Activated CD4-positive, alpha-beta memory T cell treated with anti-CD3 and anti-CD28 coated beads for 36 hours (primary cell): Measurements from ENCODE around the gene L1TD1. TPM values are rescaled to one million over a fixed set of nuclear protein-coding genes. Genes with fewer than 3 reads are reported as not detected.

Experiments used
- CTCF ChIA-PET: fragments of 350-600 bp; sonication (Branson Sonifier 250); formaldehyde crosslinking; loops from one replicate; lab custom pipeline; 2021; ENCODE audit warnings: antibody characterized with exemption, inconsistent platforms; lab: Charles Lee
- POLR2A ChIA-PET: fragments of 350-600 bp; sonication (Branson Sonifier 250); formaldehyde crosslinking; loops from one replicate; lab custom pipeline; 2021; ENCODE audit warnings: antibody characterized with exemption; lab: Charles Lee
- DNase-seq: peaks from one replicate; pipeline ENCODE4 v3.0.0-alpha.2; 2020
- H3K27ac Mint-ChIP-seq: one replicate; pipeline ENCODE4 v1.8.0; 2021; ENCODE audit warnings: mixed read lengths
- H3K27me3 Mint-ChIP-seq: one replicate; pipeline ENCODE4 v1.8.0; 2021; ENCODE audit warnings: mixed read lengths
- H3K36me3 Mint-ChIP-seq: one replicate; pipeline ENCODE4 v1.8.0; 2021; ENCODE audit warnings: mixed read lengths
- H3K4me1 Mint-ChIP-seq: one replicate; pipeline ENCODE4 v1.8.0; 2021; ENCODE audit warnings: low read depth, mixed read lengths
- H3K4me3 Mint-ChIP-seq: one replicate; pipeline ENCODE4 v1.8.0; 2021; ENCODE audit warnings: mild to moderate bottlenecking, mixed read lengths
- H3K9me3 Mint-ChIP-seq: one replicate; pipeline ENCODE4 v1.8.0; 2021; ENCODE audit warnings: mixed read lengths
- intact Hi-C: fragments of 100-400 bp; cut with micrococcal nuclease; formaldehyde crosslinking; loops from one replicate; pipeline ENCODE4 v1.15.1; 2023
- total RNA-seq, 2 experiments: library from RNA; stranded (reverse); gene quantifications; one replicate each; pipeline ENCODE4 v1.2.3, GENCODE V29; 2021

Gene L1TD1
- total RNA-seq, 2 experiments from 2014 or later, result not detected

DNA sequence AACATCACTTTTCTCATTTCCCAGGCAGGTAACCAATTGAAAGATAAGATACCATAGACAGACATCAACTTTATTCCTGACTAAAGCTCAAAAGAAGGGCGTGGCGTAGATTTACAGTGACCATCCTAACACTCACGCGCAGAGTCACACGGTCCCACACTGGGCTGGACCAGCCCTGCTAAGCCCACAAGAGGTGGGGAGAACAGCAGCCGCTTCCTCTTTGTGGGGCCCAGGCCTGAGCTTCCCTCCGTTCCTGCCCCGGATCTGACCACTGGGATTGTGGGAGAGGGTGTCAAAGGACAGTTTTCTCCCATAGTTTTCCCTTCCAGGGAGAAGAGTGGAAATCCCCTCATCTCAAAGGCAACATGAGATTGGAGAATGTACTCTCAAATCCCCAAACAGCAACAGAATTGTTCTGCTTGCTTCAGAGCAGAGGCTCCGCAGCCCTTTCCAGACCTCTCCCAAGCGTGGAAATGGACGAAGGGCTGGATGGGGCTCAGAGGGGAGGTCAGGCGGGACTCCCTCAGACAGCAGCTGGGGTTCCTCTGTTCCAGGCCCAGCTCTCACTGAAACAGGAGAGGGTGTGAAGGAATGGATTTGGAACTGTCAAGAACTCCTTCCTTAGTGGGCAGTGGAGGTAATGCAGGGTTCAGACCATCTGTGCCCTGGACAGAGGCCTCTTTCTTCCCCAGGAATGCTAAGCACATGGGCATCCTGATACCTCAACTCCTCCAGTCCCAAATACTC, 33.7 kb downstream of the L1TD1 start:
- Mint-ChIP-seq H3K27ac (no peak overlapping the region), H3K4me1 (no peaks in the 10 kb centered on the region), H3K36me3 (no peaks in the 10 kb centered on the region), H3K4me3 (no peak overlapping the region), H3K27me3 (peaks cover 2% of the 10 kb centered on the region), H3K9me3 (no peaks in the 10 kb centered on the region)
- intact Hi-C loops, result no loop called here
- no peak for DNase-seq
- ChIA-PET CTCF (no interaction called here), POLR2A (no interaction called here)

GRCh38 chr1:62228883-62229187, 34.2 kb downstream of the L1TD1 start:
- Mint-ChIP-seq H3K9me3 (no peaks in the 10 kb centered on the region), H3K4me1 (no peaks in the 10 kb centered on the region), H3K36me3 (no peaks in the 10 kb centered on the region), H3K27me3 (peaks cover 2% of the 10 kb centered on the region), H3K4me3 (no peak overlapping the region), H3K27ac (no peak overlapping the region)
- DNase-seq, result no peak
- ChIA-PET CTCF (no interaction called here), POLR2A (interaction anchor here (0.6 kb wide), 1 partner anchor 822 kb away, joined by 4 read pairs; no protein-coding TSS in a partner anchor)
- intact Hi-C loops, result no loop called here

- no peak for DNase-seq
- CTCF ChIA-PET, result no interaction called here
- H3K4me3 Mint-ChIP-seq, result no peak overlapping the region
- H3K36me3 Mint-ChIP-seq, result no peaks in the 10 kb centered on the region
- no peaks in the 10 kb centered on the region for H3K4me1 Mint-ChIP-seq
- H3K27me3 Mint-ChIP-seq, result peaks cover 2% of the 10 kb centered on the region
- no peaks in the 10 kb centered on the region for H3K9me3 Mint-ChIP-seq
- POLR2A ChIA-PET, result interaction anchor here (0.6 kb wide), 1 partner anchor 822 kb away, joined by 4 read pairs; no protein-coding TSS in a partner anchor
- intact Hi-C loops, result no loop called here
- no peak overlapping the region for H3K27ac Mint-ChIP-seq
These were observed 34.8 kb downstream of the L1TD1 start for GRCh38 chr1:62229468-62229867.

DNA sequence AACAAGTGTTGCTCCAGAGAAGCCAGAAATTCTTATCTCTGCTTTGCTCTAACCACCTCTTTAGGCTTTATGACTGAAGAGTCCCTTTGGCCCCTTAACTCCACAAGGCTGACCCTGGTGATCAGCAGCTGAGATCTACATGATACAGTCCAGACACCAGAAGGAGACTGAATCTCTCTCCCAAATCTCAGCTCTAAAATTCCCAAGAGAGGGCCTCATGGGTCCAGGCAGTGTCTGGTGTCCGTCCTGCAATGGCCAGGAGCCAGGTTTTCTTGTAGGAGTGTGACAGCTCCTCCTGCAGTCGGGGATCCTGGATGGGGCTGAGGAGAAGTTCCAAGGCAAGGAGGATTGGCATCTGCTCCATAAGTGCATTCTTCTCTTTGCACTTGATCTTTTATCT, 35.3 kb downstream of the L1TD1 start:
- Mint-ChIP-seq H3K4me3 (no peak overlapping the region), H3K4me1 (no peaks in the 10 kb centered on the region), H3K27ac (no peak overlapping the region), H3K9me3 (no peaks in the 10 kb centered on the region), H3K36me3 (no peaks in the 10 kb centered on the region), H3K27me3 (peaks cover 2% of the 10 kb centered on the region)
- DNase-seq, result no peak
- POLR2A ChIA-PET, result no interaction called here
- intact Hi-C loops, result no loop called here
- CTCF ChIA-PET, result no interaction called here

DNA sequence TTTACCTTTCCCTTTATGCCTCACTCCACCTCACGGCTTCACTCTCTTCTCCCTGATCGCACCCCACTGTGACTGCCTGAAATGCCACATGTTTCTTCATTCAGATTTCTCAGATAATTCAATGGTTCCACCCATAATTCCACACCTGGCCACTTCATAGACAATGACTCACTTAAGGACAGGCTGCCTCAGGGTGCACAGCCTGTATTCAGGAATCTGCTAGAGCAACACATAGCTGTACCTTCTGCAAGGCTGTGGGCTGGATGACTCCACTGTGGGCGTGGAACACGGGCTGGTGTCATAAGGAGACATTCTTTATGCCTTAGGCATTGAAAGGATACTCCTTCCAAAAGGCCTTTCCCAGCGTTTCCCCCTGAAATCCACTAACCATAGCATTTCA, 36.1 kb downstream of the L1TD1 start:
- intact Hi-C loops, result no loop called here
- no peaks in the 10 kb centered on the region for H3K36me3 Mint-ChIP-seq
- DNase-seq, result no peak
- CTCF ChIA-PET, result no interaction called here
- no peaks in the 10 kb centered on the region for H3K4me1 Mint-ChIP-seq
- POLR2A ChIA-PET, result no interaction called here
- H3K9me3 Mint-ChIP-seq, result no peaks in the 10 kb centered on the region
- H3K27ac Mint-ChIP-seq, result no peak overlapping the region
- H3K4me3 Mint-ChIP-seq, result no peak overlapping the region
- peaks cover 2% of the 10 kb centered on the region for H3K27me3 Mint-ChIP-seq

DNA sequence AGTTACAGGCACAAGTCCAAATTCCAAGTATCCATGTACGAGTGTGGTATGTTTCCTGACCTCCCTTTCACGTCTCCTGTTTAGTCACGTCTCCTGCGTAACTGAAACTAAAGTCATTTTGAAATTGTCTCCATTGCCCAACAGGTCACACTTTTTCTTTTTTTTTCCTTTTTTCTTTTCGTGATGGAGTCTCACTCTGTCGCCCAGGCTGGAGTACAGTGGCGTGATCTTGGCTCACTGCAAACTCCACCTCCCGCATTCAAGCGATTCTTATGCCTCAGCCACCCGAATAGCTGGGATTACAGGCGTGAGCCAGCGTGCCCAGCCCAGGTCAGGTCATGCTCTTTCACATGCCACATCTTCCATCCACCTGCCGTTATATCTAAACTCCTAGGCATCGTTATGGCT, 38.2 kb downstream of the L1TD1 start:
- H3K27ac Mint-ChIP-seq, result no peak overlapping the region
- intact Hi-C loops, result no loop called here
- H3K36me3 Mint-ChIP-seq, result no peaks in the 10 kb centered on the region
- CTCF ChIA-PET, result no interaction called here
- no peaks in the 10 kb centered on the region for H3K4me1 Mint-ChIP-seq
- H3K9me3 Mint-ChIP-seq, result no peaks in the 10 kb centered on the region
- no peak for DNase-seq
- H3K27me3 Mint-ChIP-seq, result peaks cover 2% of the 10 kb centered on the region
- H3K4me3 Mint-ChIP-seq, result no peak overlapping the region
- POLR2A ChIA-PET, result no interaction called here

DNA sequence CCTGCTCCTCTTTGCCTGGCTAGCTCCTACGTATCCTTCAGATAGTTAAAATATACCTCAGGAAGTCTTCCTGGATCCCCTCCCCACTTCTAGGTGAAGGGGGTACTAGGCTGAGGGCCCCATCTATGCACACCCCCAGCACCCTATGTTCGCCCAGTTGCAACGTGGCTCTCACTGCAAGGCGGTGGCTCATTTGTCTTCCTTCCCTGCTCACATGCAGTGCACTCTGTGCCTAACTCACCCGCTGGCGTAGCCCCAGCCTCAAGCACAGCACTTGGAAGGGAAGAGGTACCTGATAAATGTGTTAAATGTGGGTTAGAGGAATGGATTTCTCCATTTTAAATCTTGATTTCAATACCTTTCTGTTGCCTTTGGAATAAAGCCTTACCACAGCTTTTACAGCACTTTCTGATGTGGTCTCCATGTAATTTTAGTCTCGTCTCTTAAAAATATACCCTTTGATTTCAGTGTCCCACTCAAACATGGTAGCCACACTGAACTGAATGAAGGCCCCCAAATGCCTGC, 39.3 kb downstream of the L1TD1 start:
- POLR2A ChIA-PET, result no interaction called here

DNA sequence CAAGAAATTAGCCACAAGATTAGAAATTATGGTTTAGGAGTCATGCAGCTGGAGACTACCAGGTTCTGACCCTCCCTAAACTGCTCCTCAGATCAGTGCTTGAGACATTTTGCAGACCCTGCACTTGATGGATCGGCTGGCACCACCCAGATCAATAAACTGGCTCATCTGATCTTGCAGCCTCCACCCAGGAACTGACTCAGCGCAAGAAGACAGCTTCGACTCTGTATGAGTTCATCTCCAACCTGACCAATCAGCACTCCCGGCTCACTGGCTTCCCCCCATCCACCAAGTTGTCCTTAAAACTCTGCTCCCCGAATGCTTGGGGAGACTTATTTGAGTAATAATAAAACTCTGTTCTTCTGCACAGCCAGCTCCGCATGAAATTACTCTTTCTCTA, 40.0 kb downstream of the L1TD1 start:
- H3K4me3 Mint-ChIP-seq, result no peak overlapping the region
- POLR2A ChIA-PET, result no interaction called here
- H3K27me3 Mint-ChIP-seq, result peaks cover 2% of the 10 kb centered on the region
- H3K36me3 Mint-ChIP-seq, result no peaks in the 10 kb centered on the region
- intact Hi-C loops, result no loop called here
- no peak overlapping the region for H3K27ac Mint-ChIP-seq
- no peak for DNase-seq
- H3K9me3 Mint-ChIP-seq, result no peaks in the 10 kb centered on the region
- no peaks in the 10 kb centered on the region for H3K4me1 Mint-ChIP-seq
- CTCF ChIA-PET, result interaction anchor here (0.6 kb wide), 1 partner anchor 17 kb away, joined by 3 read pairs; no protein-coding TSS in a partner anchor

More for the DNA sequence above, 39.3 kb downstream of the L1TD1 start:
- no peak for DNase-seq
- no peaks in the 10 kb centered on the region for H3K36me3 Mint-ChIP-seq
- CTCF ChIA-PET, result no interaction called here
- no peak overlapping the region for H3K27ac Mint-ChIP-seq
- H3K4me1 Mint-ChIP-seq, result no peaks in the 10 kb centered on the region
- no peaks in the 10 kb centered on the region for H3K9me3 Mint-ChIP-seq
- H3K4me3 Mint-ChIP-seq, result no peak overlapping the region
- intact Hi-C loops, result no loop called here
- peaks cover 2% of the 10 kb centered on the region for H3K27me3 Mint-ChIP-seq

GRCh38 chr1:62235576-62235975, 40.9 kb downstream of the L1TD1 start:
- ChIA-PET CTCF (no interaction called here), POLR2A (no interaction called here)
- Mint-ChIP-seq H3K4me3 (no peak overlapping the region), H3K27ac (no peak overlapping the region), H3K36me3 (no peaks in the 10 kb centered on the region), H3K9me3 (no peaks in the 10 kb centered on the region), H3K27me3 (peaks cover under 1% of the 10 kb centered on the region), H3K4me1 (no peaks in the 10 kb centered on the region)
- intact Hi-C loops, result no loop called here
- DNase-seq, result no peak

DNA sequence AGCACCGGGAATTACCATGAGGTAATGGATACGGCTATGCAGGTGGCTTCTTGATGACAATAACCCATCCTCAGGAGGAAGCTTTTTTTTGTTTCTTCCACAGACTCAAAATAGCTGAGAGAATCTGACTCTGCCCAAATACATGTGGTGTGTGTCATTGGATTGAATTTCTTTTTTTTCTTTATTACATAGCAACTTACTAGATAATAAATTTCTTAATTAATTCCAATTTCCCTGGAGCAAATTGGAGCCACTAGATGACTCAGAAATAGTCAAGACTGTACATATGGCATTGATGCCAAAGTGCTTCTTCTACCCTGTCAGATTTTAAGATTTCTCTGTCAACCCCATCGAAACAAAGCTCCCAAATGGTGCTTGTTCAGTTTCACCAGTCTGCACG, 42.7 kb downstream of the L1TD1 start:
- Mint-ChIP-seq H3K4me3 (no peak overlapping the region), H3K4me1 (no peaks in the 10 kb centered on the region), H3K27me3 (peaks cover 1% of the 10 kb centered on the region), H3K27ac (no peak overlapping the region), H3K9me3 (no peaks in the 10 kb centered on the region), H3K36me3 (no peaks in the 10 kb centered on the region)
- ChIA-PET CTCF (no interaction called here), POLR2A (no interaction called here)
- intact Hi-C loops, result no loop called here
- DNase-seq, result no peak

DNA sequence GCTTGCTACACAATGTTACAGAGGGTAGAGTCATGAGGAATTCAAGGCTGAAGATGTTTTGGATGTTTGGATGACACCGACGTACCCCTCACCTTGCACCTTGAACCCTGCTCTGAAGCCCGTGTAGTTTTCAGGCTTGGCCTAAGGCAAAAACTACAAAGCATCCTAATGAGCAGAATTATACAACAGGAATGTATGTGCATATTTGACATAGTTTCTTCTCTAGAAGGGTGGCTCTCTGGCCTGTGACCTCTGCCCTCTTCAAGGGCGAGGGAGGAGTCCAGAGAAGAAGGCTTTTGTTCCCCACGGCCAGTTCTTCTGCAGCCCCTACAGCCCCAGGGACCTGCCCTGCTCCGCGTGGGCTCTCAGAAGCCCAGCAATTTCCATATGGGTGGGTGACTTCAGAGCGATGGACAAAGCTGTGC, 43.3 kb downstream of the L1TD1 start:
- Mint-ChIP-seq H3K4me3 (no peak overlapping the region), H3K9me3 (no peaks in the 10 kb centered on the region), H3K36me3 (no peaks in the 10 kb centered on the region), H3K27me3 (peaks cover 1% of the 10 kb centered on the region), H3K27ac (no peak overlapping the region), H3K4me1 (no peaks in the 10 kb centered on the region)
- POLR2A ChIA-PET, result no interaction called here
- intact Hi-C loops, result no loop called here
- CTCF ChIA-PET, result no interaction called here
- no peak for DNase-seq

GRCh38 chr1:62238507-62238906, 43.9 kb downstream of the L1TD1 start:
- CTCF ChIA-PET, result no interaction called here
- Mint-ChIP-seq H3K4me1 (no peaks in the 10 kb centered on the region), H3K4me3 (no peak overlapping the region), H3K27me3 (peaks cover 1% of the 10 kb centered on the region), H3K27ac (no peak overlapping the region), H3K9me3 (no peaks in the 10 kb centered on the region), H3K36me3 (no peaks in the 10 kb centered on the region)
- DNase-seq, result no peak
- POLR2A ChIA-PET, result interaction anchor here (0.6 kb wide), 1 partner anchor 882 kb away, joined by 3 read pairs; no protein-coding TSS in a partner anchor
- intact Hi-C loops, result no loop called here
